AG09319 (cell line): ENCODE data around the gene GNG13.

Experiments used
- DNase-seq: peaks from one replicate; pipeline ENCODE4 v3.0.0-alpha.2; 2010; ENCODE audit warnings: low read depth; ENCODE audit errors: extremely low read depth
- TF ChIP-seq, protein P1 (sequence below): IDR thresholded peaks from 2 replicates; pipeline ENCODE4 v1.5.1; 2011; ENCODE audit warnings: low read depth, mild to moderate bottlenecking, inconsistent platforms, low read length, moderate library complexity

GNG13 gene

DNA sequence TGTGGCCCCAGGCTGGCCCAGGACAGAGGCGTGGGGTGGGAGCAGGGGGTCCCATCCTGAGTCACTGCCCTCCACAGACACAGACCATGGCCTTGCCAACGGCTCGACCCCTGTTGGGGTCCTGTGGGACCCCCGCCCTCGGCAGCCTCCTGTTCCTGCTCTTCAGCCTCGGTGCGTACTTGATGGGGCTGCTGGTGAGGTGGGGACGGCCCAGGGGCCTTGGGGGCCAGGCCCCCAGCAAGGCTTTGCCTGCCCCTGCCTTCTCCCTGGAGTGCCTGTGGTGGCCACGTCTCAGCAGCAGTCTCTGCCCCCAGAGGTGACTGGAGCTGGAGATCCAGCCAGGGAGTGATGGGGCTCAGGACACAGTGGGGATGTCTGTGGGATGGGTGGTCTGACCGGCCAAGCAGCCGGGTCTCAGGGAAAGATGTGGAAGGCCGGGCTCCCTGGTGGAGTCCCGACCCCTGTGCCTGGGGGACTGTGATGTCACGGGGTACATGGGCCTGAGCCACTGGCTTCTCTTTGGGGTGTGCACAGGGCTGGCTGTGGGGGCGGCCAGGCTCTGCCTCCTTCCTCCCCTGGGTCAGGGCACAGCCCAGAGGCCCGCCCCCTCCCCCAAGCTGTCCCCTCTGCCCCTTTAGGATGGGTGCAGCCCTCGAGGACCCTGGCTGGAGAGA is 37.8 kb downstream of the GNG13 start:
- TF ChIP-seq, protein P1, sequence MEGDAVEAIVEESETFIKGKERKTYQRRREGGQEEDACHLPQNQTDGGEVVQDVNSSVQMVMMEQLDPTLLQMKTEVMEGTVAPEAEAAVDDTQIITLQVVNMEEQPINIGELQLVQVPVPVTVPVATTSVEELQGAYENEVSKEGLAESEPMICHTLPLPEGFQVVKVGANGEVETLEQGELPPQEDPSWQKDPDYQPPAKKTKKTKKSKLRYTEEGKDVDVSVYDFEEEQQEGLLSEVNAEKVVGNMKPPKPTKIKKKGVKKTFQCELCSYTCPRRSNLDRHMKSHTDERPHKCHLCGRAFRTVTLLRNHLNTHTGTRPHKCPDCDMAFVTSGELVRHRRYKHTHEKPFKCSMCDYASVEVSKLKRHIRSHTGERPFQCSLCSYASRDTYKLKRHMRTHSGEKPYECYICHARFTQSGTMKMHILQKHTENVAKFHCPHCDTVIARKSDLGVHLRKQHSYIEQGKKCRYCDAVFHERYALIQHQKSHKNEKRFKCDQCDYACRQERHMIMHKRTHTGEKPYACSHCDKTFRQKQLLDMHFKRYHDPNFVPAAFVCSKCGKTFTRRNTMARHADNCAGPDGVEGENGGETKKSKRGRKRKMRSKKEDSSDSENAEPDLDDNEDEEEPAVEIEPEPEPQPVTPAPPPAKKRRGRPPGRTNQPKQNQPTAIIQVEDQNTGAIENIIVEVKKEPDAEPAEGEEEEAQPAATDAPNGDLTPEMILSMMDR: no peak
- DNase-seq: no peak

DNA sequence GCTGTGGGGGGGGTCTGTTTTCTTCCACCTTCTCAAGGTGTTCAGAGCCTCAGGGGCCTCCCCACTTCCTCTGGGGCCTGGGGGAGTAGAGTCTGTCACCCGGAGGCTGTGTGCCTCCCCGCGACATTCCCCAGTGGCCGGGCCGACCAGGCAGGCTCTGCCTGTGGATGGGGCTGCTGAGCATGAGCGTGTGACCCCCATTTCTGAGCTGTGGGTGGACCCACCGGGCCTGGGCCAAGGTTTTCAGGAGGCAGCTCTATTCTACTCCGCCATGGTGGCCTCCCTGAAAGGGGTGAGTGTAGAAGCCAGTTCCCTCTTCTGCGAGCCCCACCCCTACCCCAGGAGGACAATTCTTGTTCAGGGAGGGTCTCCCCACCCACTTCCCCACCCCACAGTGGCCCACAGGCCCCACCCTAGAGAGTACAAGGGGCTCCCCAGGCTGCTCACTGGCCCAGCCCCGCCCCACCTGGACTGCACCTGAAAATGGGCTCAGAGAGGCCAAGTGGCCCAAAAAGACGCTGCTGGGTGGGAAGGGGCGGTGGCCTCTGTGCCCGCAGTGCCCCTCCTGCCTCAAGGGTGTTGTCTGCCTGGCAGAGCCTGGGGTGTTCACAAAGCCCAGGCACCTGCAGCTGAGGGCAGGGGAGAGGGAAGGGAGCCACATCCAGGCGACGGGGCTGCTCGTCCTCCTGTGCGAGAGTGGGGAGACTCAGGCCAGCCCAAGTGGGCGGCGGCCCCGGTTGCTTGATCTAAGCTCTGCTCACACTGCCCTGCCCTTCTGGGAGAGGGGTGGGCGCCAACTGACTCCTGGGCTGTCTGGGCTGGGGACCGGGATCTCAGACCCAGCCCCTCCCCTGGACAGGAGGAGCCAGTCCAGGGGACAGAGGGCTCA is 38.7 kb downstream of the GNG13 start:
- TF ChIP-seq, protein P1: no peak
- no peak for DNase-seq

- DNase-seq: no peak
- TF ChIP-seq, protein P1: no peak
Measured at GRCh38 chr16:760545-761343, 39.8 kb downstream of the GNG13 start, which contains the start of gene MSLN. TSS of gene MSLN (plus strand) at chr16:760734. CDS start at chr16:762681, 1,947 bp downstream.

DNA sequence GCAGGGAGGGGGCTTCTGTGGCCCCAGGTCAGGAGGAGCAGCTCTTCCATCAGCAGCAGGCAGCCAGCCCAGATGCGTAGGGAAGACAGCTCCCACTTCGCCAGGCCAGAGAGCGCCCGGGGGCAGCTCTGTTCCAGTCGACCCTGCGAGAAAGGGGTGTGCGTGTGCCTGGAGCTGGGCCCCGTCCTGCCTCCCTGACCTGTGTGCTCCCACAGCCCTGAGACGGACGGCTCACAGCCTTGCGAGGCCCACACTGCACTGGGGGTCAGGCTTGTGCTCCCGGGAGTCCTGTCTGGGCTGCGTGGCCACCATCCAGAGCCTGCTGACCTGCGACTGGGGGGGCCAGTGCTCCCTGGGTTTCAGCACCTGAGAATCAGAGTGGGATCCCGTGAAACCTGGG is 40.5 kb downstream of the GNG13 start:
- TF ChIP-seq, protein P1: no peak
- DNase-seq: no peak

DNA sequence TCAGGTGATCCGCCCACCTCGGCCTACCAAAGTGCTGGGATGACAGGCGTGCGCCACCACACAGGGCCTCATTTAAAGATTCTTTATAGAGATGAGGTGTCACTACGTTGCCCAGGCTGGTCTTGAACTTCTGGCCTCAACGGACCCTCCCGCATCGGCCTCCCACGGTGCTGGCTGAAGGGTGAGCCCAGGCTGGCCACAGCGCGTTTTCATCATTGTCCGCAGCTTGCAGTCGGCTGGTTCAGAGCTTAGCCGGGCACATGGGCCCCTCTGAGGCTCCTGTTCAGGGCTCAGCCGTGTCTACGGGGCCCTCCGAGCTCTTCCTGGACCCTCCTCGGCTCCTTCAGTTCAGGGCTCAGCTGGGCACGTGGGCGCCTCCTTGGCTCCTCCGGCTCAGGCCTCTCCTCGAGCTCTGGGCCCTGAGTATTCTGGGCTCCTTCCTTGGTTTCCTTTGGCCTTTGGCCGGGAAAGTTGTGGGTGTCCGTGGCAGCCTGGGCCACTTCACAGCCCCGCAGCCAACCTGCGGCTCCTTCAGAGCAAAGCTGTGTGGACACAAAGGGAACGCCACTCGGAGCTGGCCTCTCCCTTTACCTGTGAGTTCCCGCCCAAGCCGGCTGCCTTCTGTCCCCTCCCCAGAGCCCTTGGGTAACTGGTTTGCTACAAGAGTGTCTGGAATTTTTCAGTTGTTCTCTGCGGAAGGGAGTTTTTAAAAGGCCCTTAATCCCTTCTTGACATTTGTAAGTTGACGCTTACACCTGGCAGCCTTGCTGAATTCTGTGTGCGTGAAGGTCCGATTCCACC is 41.2 kb downstream of the GNG13 start:
- TF ChIP-seq, protein P1: no peak
- no peak for DNase-seq

- no peak for DNase-seq
- TF ChIP-seq, protein P1: no peak
Measured at GRCh38 chr16:756428-756827, 44.1 kb downstream of the GNG13 start.
